Right lobe of liver (tissue), 4 donors: Measurements from ENCODE around the gene MATN1.

Source experiments
- CTCF ChIP-seq, 4 donors: fragments of 200-600 bp in 3 of 4; fragments of 450-650 bp in 1 of 4; IDR thresholded peaks; one replicate each; pipeline versions ENCODE4 v1.5.1 to v1.8.0; 2016 to 2022; ENCODE audit warnings: antibody characterized with exemption in 4 of 4, mild to moderate bottlenecking in 2 of 4
- POLR2A ChIP-seq: fragments of 450-650 bp; IDR thresholded peaks from one replicate; pipeline ENCODE4 v1.6.1; 2017; ENCODE audit warnings: antibody characterized with exemption, mild to moderate bottlenecking
- donor health status: DM: no; HTN: no; CAD: no.
- donor health status: DM: no; HTN: no; CAD: no.
- donor health status: DM: no; HTN: yes; CAD: no.

GRCh38 chr1:30757352-30758120 lies 34.2 kb upstream of the MATN1 start, which contains the start of gene LAPTM5:
- no peak for TF ChIP-seq CTCF (IDR thresholded peaks at IDR 0.05)
- peak; percentile 69 for TF ChIP-seq POLR2A
